ENCODE measurements around the gene ITIH2. TPM values are rescaled to one million over a fixed set of nuclear protein-coding genes. Genes with fewer than 3 reads are reported as not detected.

The ITIH2 gene
- total and polyA plus RNA-seq, 2 of the 8 experiments (the other 6 are each of a cell fraction or from before 2014, with no cell fraction given) = not detected

- H3K4me2 ChIP-seq (ENCODE audit: insufficient read depth in 1 of 2, low read depth in 2 of 2, low read length in 2 of 2) = no peak overlapping the region
- H3K4ac ChIP-seq (replicated peaks; ENCODE audit: insufficient read length, low read depth, low read length) = no peak overlapping the region
- H3K23ac ChIP-seq (ENCODE audit: insufficient read length) = no peak overlapping the region
- WGBS, 2 experiments (ENCODE audit: extremely low coverage in 1 of 2, insufficient coverage in 1 of 2, insufficient read length in 1 of 2, insufficient replicate concordance in 2 of 2, low coverage in 1 of 2, low lambda C conversion rate in 2 of 2, missing lambda C conversion rate in 1 of 2) = 94% methylated on average over 4 of the region's 4 CpGs; no CpG with 5 or more reads in 1 of the 2 experiments
- peaks cover 4 to 68% of the 10 kb centered on the region in 2 experiments for H3K79me2 ChIP-seq (ENCODE audit: control insufficient read depth in 1 of 2, insufficient read depth in 2 of 2, low read length in 2 of 2)
- no peaks in the 10 kb centered on the region for H3K27me3 ChIP-seq (replicated peaks in 1 of 4; ENCODE audit: control insufficient read depth in 3 of 4, extremely low read depth in 1 of 4, insufficient read depth in 3 of 4, low read length in 3 of 4)
- no peak overlapping the region for H2BK15ac ChIP-seq (ENCODE audit: low read length)
- no peak overlapping the region for H2AK5ac ChIP-seq (ENCODE audit: low read depth, low read length)
- no peak overlapping the region for H2BK120ac ChIP-seq (replicated peaks; ENCODE audit: low read depth, low read length)
- no peak overlapping the region for H3K27ac ChIP-seq (ENCODE audit: low read depth, low read length)
- no peak overlapping the region for H3K4me3 ChIP-seq (ENCODE audit: extremely low read depth in 1 of 4, insufficient read depth in 2 of 4, low read depth in 3 of 4, low read length in 4 of 4)
- H3K18ac ChIP-seq (ENCODE audit: extremely low read depth, low read length) = no peak overlapping the region
- no peak overlapping the region for H2BK5ac ChIP-seq (ENCODE audit: low read depth, low read length)
- H4K20me1 ChIP-seq (replicated peaks in 1 of 2; ENCODE audit: control insufficient read depth in 1 of 2, insufficient read depth in 2 of 2, low read length in 2 of 2) = peaks cover 6 to 7% of the 10 kb centered on the region in 2 experiments
- no peak overlapping the region for H3K56ac ChIP-seq (replicated peaks; ENCODE audit: insufficient read length, low read depth, low read length)
- no peak overlapping the region for H4K8ac ChIP-seq (ENCODE audit: extremely low read depth, insufficient read depth, low read length)
- peaks cover under 1% of the 10 kb centered on the region; the same call in 1 of the 2 replicates for H3K79me1 ChIP-seq (ENCODE audit: low read depth, low read length)
- H4K91ac ChIP-seq (replicated peaks; ENCODE audit: insufficient read length, low read length) = no peak overlapping the region
- no peak overlapping the region for H3K14ac ChIP-seq (ENCODE audit: insufficient read length)
- FAIRE-seq = no peak
- H3K9ac ChIP-seq (replicated peaks in 1 of 4; ENCODE audit: extremely low read depth in 1 of 4, low read depth in 3 of 4, low read length in 3 of 4) = no peak overlapping the region
- no peaks in the 10 kb centered on the region for H3K23me2 ChIP-seq (ENCODE audit: low read depth, low read length)
- peaks cover 13 to 42% (median 20%) of the 10 kb centered on the region in 4 experiments for H3K36me3 ChIP-seq (ENCODE audit: control insufficient read depth in 2 of 4, insufficient read depth in 4 of 4, low read length in 3 of 4)
- H3K4me1 ChIP-seq (replicated peaks in 1 of 4; ENCODE audit: control insufficient read depth in 3 of 4, insufficient read depth in 4 of 4, low read length in 3 of 4) = peaks cover 0 to 1% (median under 1%) of the 10 kb centered on the region in 4 experiments; a peak in 4 of 7 replicates
- H3K9me3 ChIP-seq (ENCODE audit: insufficient read depth in 2 of 2, low read depth in 1 of 2, low read length in 1 of 2) = no peaks in the 10 kb centered on the region
- no peak overlapping the region for H2BK20ac ChIP-seq (ENCODE audit: low read length)
- H4K5ac ChIP-seq (ENCODE audit: insufficient read length, low read depth, low read length) = no peak overlapping the region
- ChIA-PET CTCF (ENCODE audit: partially characterized antibody) (no interaction called here), POLR2A (ENCODE audit: partially characterized antibody) (interaction anchor here (0.8 kb wide), 1 partner anchor 24 kb away, joined by 5 read pairs; the partner anchor contains the start of gene TAF3)
- H2BK12ac ChIP-seq (ENCODE audit: low read depth, low read length) = no peak overlapping the region
- no peak for DNase-seq (ENCODE audit: low read depth in 1 of 2, low spot score in 2 of 2)
- H2AFZ ChIP-seq (ENCODE audit: low read length) = no peak overlapping the region
- TF ChIP-seq TAF7 (optimal IDR thresholded peaks at IDR 0.05; ENCODE audit: borderline replicate concordance, low read depth, low read length) = no peak
- TF ChIP-seq TBP (IDR thresholded peaks at IDR 0.05; ENCODE audit: low read depth, low read length) = no peak
- TF ChIP-seq NRF1 (IDR thresholded peaks at IDR 0.05; ENCODE audit: low read depth, low read length) = no peak
- no peak for TF ChIP-seq SRF (IDR thresholded peaks at IDR 0.05; ENCODE audit: low read depth, low read length)
- TF ChIP-seq CTBP2 (IDR thresholded peaks at IDR 0.05; ENCODE audit: borderline replicate concordance, insufficient read depth, insufficient read length, low read length) = no peak
- TF ChIP-seq CTCF (IDR thresholded peaks at IDR 0.05; ENCODE audit: control extremely low read depth in 1 of 3, insufficient read depth in 1 of 3, low read depth in 1 of 3, low read length in 3 of 3) = no peak
- TF ChIP-seq HDAC6 (IDR thresholded peaks at IDR 0.05; ENCODE audit: low read depth, low read length) = no peak
- TF ChIP-seq BACH1 (IDR thresholded peaks at IDR 0.05; ENCODE audit: low read length) = no peak
- no peak for TF ChIP-seq TAF1 (IDR thresholded peaks at IDR 0.05; ENCODE audit: low read depth, low read length)
- TF ChIP-seq GTF2F1 (IDR thresholded peaks at IDR 0.05; ENCODE audit: borderline replicate concordance, low read depth, low read length) = no peak
Observed at GRCh38 chr10:7794251-7795026, 91.3 kb downstream of the ITIH2 start.

Data from H1 (cell line).